HepG2 (cell line): ENCODE data around the gene NFKB1. TPM values are rescaled to one million over a fixed set of nuclear protein-coding genes. Genes with fewer than 3 reads are reported as not detected.

Source experiments
- HNF1A ChIP-seq, 2 experiments: sonication (generic) in 1 of 2; formaldehyde crosslinking in 1 of 2; IDR thresholded peaks; 2 replicates each; pipeline versions ENCODE4 v1.4.0 to v1.6.1; 2016 to 2020; ENCODE audit warnings: borderline replicate concordance in 1 of 2, low read depth in 1 of 2, mild to moderate bottlenecking in 1 of 2, missing genetic modification reagents in 1 of 2
- HNF4G ChIP-seq, 2 experiments: sonication (generic) in 1 of 2; formaldehyde crosslinking in 1 of 2; IDR thresholded peaks; 2 replicates each; pipeline versions ENCODE4 v1.4.0 to v1.6.1; 2011 to 2020; ENCODE audit warnings: borderline replicate concordance in 2 of 2, low read depth in 2 of 2, mild to moderate bottlenecking in 2 of 2, low read length in 1 of 2, missing genetic modification reagents in 1 of 2, moderate library complexity in 1 of 2
- HOXA3 ChIP-seq: sonication (generic); formaldehyde crosslinking; IDR thresholded peaks from 2 replicates; pipeline ENCODE4 v1.5.0; 2020; ENCODE audit warnings: missing genetic modification reagents
- MBNL3 ChIP-seq: fragments of 250-450 bp; sonication (Bioruptor Pico); conservative IDR thresholded peaks from 2 replicates; pipeline ENCODE4 v1.8.0; 2022; ENCODE audit warnings: mild to moderate bottlenecking, inconsistent platforms
- PAXIP1 ChIP-seq: sonication (generic); formaldehyde crosslinking; conservative IDR thresholded peaks from 2 replicates; pipeline ENCODE4 v1.4.0; 2020; ENCODE audit warnings: mild to moderate bottlenecking, missing genetic modification reagents, moderate library complexity
- RAD51 ChIP-seq: fragments of 450-650 bp; IDR thresholded peaks from 2 replicates; pipeline ENCODE4 v1.6.1; 2016; ENCODE audit warnings: borderline replicate concordance
- YEATS2 ChIP-seq: sonication (generic); formaldehyde crosslinking; IDR thresholded peaks from 2 replicates; pipeline ENCODE4 v1.4.0; 2020; ENCODE audit warnings: missing genetic modification reagents, borderline replicate concordance
- ZBTB37 ChIP-seq: sonication (generic); formaldehyde crosslinking; IDR thresholded peaks from 2 replicates; pipeline ENCODE4 v1.4.0; 2020; ENCODE audit warnings: mild to moderate bottlenecking, missing genetic modification reagents
- ZC3H13 ChIP-seq: sonication (generic); formaldehyde crosslinking; IDR thresholded peaks from 2 replicates; pipeline ENCODE4 v1.8.1; 2023; ENCODE audit warnings: mild to moderate bottlenecking, missing genetic modification reagents, moderate library complexity
- ZHX1 ChIP-seq: sonication (generic); formaldehyde crosslinking; IDR thresholded peaks from 2 replicates; pipeline ENCODE4 v1.8.1; 2022; ENCODE audit warnings: low read depth, mild to moderate bottlenecking, missing genetic modification reagents
- ZNF230 ChIP-seq: sonication (generic); formaldehyde crosslinking; IDR thresholded peaks from 2 replicates; pipeline ENCODE4 v1.4.0; 2020; ENCODE audit warnings: mild to moderate bottlenecking, missing genetic modification reagents
- ZNF607 ChIP-seq: sonication (generic); formaldehyde crosslinking; IDR thresholded peaks from 2 replicates; pipeline ENCODE4 v1.5.1; 2020; ENCODE audit warnings: missing genetic modification reagents, mild to moderate bottlenecking, borderline replicate concordance
- ZNF639 ChIP-seq: conservative IDR thresholded peaks from 2 replicates; pipeline ENCODE4 v1.6.1; 2018; ENCODE audit warnings: missing genetic modification reagents
- polyA plus RNA-seq, 8 experiments: library from polyadenylated mRNA; depleted of rRNA in 3 of 8; stranded (reverse) in 7 of 8; unstranded in 1 of 8; fragments of >200 nt; fragmentation: Illumina TruSeq in 4 of 8; extraction: Trizol in 4 of 8; gene quantifications; 2 replicates each; pipeline versions ENCODE4 v1.2.1 to v1.2.3, GENCODE V29; 2011 to 2016; ENCODE audit warnings: low read depth in 4 of 8, missing spikeins in 1 of 8, mixed read lengths in 1 of 8; ENCODE audit not compliant: insufficient read depth in 1 of 8
- total RNA-seq, 5 experiments: library from RNA; depleted of rRNA; stranded (reverse); fragments of >200 nt; fragmentation: Illumina TruSeq; extraction: Trizol; gene quantifications; 2 replicates each; pipeline ENCODE4 v1.2.3, GENCODE V29; 2016; ENCODE audit warnings: low read depth in 1 of 5

The NFKB1 gene
- total and polyA plus RNA-seq, 2 of the 13 experiments (the other 11 are each of a cell fraction or from before 2014, with no cell fraction given): 15.4 to 31.6 TPM

- TF ChIP-seq HNF4G (IDR thresholded peaks at IDR 0.05; ENCODE audit: borderline replicate concordance, low read depth, low read length) (no peak), HNF4G (CRISPR knock-in tag; IDR thresholded peaks at IDR 0.05; ENCODE audit: borderline replicate concordance, low read depth) (no peak), ZC3H13 (CRISPR knock-in tag) (no peak), PAXIP1 (peak; percentile 47), ZNF639 (CRISPR knock-in tag) (no peak), ZNF230 (CRISPR knock-in tag) (no peak), HOXA3 (peak; percentile 57; the same call in 1 of the 2 replicates), ZHX1 (no peak), HNF1A (IDR thresholded peaks at IDR 0.05; ENCODE audit: low read depth) (no peak), HNF1A (CRISPR knock-in tag; IDR thresholded peaks at IDR 0.05; ENCODE audit: borderline replicate concordance) (peak; percentile 55; the same call in 1 of the 2 replicates), ZBTB37 (CRISPR knock-in tag) (no peak), RAD51 (no peak), ZNF607 (CRISPR knock-in tag) (no peak), YEATS2 (CRISPR knock-in tag) (peak; percentile 63; the same call in 1 of the 2 replicates), MBNL3 (no peak)
Measured at GRCh38 chr4:102478186-102478585, 23.0 kb upstream of the NFKB1 start (continued).
